ENCODE measurements around the gene UBIAD1.
"Not testable (repeated sequence)": the region's sequence is repeated elsewhere in the genome, so short reads cannot be mapped to it uniquely, and the experiment has no call there.

The UBIAD1 gene

DNA sequence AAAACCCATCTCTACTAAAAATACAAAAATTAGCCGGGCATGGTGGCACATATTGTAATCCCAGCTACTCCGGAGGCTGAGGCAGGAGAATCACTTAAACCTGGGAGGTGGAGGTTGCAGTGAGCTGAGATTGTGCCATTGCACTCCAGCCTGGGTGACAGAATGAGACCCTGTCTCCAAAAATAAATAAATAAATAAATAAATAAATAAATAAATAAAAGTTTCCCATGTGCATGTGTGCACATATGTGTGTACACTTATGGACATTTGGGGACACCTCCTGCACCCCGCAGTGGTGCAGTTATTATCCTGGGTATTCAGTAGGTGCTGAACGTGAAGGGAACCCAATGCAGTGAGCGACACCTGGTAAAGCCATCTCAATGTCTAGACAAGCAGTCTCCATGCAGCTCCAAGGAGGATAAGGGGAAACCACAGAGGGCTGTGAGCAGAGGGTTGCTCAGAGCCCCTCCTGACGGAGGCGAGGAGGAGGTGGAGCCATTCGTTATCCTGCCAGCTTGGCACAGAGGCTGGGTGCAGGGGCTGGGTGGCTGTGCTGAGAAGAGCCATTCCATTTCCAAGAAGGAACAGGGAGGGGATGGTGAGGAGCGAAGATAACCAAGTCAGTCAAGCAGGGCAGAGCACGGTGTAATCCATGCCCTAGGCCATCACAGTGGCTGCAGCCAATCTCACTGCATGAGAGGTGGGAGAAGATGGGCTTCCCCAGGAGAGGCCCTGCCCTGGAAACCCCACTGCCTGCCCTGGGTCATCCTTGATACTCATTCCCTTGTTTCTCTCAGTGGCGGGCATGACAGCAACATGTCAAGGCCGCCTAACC lies 25.6 kb downstream of the UBIAD1 start:
- no peak for DNase-seq (ENCODE audit: low spot score)
- TF ChIP-seq, protein P1, sequence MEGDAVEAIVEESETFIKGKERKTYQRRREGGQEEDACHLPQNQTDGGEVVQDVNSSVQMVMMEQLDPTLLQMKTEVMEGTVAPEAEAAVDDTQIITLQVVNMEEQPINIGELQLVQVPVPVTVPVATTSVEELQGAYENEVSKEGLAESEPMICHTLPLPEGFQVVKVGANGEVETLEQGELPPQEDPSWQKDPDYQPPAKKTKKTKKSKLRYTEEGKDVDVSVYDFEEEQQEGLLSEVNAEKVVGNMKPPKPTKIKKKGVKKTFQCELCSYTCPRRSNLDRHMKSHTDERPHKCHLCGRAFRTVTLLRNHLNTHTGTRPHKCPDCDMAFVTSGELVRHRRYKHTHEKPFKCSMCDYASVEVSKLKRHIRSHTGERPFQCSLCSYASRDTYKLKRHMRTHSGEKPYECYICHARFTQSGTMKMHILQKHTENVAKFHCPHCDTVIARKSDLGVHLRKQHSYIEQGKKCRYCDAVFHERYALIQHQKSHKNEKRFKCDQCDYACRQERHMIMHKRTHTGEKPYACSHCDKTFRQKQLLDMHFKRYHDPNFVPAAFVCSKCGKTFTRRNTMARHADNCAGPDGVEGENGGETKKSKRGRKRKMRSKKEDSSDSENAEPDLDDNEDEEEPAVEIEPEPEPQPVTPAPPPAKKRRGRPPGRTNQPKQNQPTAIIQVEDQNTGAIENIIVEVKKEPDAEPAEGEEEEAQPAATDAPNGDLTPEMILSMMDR (IDR thresholded peaks at IDR 0.05; ENCODE audit: borderline replicate concordance, control extremely low read depth, extremely low read depth, insufficient read depth, missing control alignments) = no peak
- in situ Hi-C loops (cut with MboI; ENCODE audit: low sequenced_read_pairs, unreplicated experiment) = no loop called here

DNA sequence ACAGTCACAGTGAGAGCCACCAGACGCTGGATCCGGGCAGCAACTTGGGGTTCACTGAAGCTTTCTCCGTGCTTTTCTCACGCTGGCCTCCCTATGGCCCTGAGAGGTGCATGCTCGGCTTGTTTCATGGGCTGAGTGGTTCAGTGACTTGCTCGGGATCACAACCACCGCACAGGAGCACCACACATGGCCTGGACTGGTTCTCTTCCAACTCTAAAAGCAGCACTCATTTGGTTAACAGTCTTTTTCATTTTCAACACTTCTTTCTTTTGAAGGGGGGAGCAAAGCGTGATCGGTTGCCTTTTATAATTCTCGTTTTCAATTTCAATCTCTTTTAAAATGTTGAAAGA lies 26.2 kb downstream of the UBIAD1 start:
- in situ Hi-C loops (cut with MboI; ENCODE audit: low sequenced_read_pairs, unreplicated experiment) = no loop called here
- no peak for DNase-seq (ENCODE audit: low spot score)
- TF ChIP-seq, protein P1 (IDR thresholded peaks at IDR 0.05; ENCODE audit: borderline replicate concordance, control extremely low read depth, extremely low read depth, insufficient read depth, missing control alignments) = no peak

DNA sequence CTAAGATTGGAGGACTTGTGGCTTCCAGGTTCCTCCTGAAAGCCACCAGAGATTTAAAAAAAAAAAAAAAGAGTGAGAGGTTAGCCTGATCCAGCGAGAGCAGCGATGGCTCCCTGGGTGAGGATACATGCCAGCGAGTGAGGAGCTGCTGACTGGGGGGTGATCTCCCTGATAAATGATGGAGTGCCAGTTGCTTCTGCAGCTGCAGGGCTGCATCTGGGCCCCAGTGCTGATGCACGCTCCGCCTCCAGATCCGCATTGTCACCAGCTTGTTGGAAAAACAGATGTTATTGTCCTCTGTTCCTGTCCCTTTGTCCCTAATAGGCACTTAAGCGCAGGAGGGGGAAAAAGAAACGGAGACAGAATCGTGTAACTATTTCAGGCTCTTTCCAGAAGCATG lies 28.6 kb downstream of the UBIAD1 start:
- DNase-seq (ENCODE audit: low spot score) = no peak
- in situ Hi-C loops (cut with MboI; ENCODE audit: low sequenced_read_pairs, unreplicated experiment) = loop anchor here (25.0 kb wide), 1 partner anchor 336 kb away; no protein-coding TSS in a partner anchor
- TF ChIP-seq, protein P1 (IDR thresholded peaks at IDR 0.05; ENCODE audit: borderline replicate concordance, control extremely low read depth, extremely low read depth, insufficient read depth, missing control alignments) = no peak

DNA sequence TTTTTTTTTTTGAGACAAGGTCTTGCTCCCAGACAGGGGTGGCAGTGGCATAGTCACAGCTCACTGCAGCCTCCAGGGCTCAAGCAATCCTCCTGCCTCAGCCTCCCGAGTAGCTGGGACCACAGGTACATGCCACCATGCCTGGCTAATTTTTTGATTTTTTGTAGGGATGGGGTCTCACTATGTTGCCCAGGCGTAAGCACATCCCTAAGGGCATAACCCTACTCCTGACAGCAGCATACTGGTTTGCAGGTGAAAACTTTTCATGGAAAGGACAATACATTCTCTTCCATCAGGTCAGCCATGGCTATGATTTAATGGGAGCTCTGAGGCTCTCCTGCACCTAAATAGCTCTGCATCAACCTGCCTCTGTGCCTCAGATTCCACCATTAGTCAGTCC lies 29.4 kb downstream of the UBIAD1 start:
- in situ Hi-C loops (cut with MboI; ENCODE audit: low sequenced_read_pairs, unreplicated experiment) = loop anchor here (25.0 kb wide), 1 partner anchor 335 kb away; no protein-coding TSS in a partner anchor
- no peak for DNase-seq (ENCODE audit: low spot score)
- TF ChIP-seq, protein P1 (IDR thresholded peaks at IDR 0.05; ENCODE audit: borderline replicate concordance, control extremely low read depth, extremely low read depth, insufficient read depth, missing control alignments) = no peak

DNA sequence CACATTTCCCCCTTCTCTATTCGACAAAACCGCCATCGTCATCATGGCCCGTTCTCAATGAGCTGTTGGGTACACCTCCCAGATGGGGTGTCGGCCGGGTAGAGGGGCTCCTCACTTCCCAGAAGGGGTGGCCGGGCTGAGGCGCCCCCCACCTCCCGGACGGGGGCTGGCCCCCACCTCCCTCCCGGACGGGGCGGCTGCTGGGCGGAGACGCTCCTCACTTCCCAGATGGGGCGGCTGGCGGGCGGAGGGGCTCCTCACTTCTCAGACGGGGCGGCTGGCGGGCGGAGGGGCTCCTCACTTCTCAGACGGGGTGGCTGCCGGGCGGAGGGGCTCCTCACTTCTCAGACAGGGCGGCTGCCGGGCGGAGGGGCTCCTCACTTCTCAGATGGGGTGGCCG lies 32.5 kb downstream of the UBIAD1 start:
- in situ Hi-C loops (cut with MboI; ENCODE audit: low sequenced_read_pairs, unreplicated experiment) = loop anchor here (25.0 kb wide), 1 partner anchor 332 kb away; no protein-coding TSS in a partner anchor
- DNase-seq (ENCODE audit: low spot score) = not testable (repeated sequence)

DNA sequence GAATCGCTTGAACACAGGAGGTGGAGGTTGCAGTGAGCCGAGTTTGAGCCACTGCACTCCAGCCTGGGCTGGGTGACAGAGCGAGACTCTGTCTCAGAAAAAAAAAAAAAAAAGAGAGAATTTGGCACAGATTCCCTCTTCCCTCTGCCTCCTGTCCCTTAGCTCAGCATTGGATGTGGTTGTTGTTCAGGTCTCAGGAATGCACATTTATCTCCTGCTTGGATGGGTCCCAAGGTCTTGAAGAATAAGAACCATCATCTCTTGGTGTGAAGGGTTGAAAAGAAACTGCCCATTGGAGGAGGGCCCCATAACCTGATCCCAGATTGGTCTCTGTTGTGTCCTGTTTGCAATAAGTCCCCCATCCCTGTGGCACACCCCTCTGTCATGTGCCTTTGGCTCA lies 34.9 kb downstream of the UBIAD1 start:
- TF ChIP-seq, protein P1 (IDR thresholded peaks at IDR 0.05; ENCODE audit: borderline replicate concordance, control extremely low read depth, extremely low read depth, insufficient read depth, missing control alignments) = no peak
- in situ Hi-C loops (cut with MboI; ENCODE audit: low sequenced_read_pairs, unreplicated experiment) = loop anchor here (25.0 kb wide), 1 partner anchor 329 kb away; no protein-coding TSS in a partner anchor
- DNase-seq (ENCODE audit: low spot score) = no peak

DNA sequence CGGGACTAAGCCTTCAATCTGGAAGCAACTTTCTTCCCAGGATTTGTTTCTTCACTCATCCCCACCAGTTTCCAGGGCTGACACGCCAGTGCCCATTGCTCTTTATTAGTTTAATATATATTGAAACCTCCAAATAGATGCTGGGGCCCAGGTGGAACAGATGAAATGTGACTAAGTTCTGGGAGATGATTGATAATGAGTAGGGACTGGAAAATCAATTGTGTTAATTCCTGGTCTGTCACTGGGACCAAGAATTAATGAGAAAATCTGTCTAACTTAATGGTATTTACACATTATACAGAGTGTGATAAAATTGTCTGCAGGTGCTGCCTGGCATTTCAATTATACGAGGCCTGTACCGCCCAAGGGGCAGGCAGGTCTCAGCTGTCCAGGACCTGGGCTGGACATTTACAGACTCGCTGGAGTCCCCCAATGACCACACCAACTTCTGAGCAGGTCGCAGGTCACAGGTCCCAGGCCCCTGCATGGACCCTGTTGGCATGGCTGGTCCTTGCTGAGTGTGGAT lies 35.8 kb downstream of the UBIAD1 start:
- TF ChIP-seq, protein P1 (IDR thresholded peaks at IDR 0.05; ENCODE audit: borderline replicate concordance, control extremely low read depth, extremely low read depth, insufficient read depth, missing control alignments) = no peak
- no peak for DNase-seq (ENCODE audit: low spot score)
- in situ Hi-C loops (cut with MboI; ENCODE audit: low sequenced_read_pairs, unreplicated experiment) = loop anchor here (25.0 kb wide), 1 partner anchor 329 kb away; no protein-coding TSS in a partner anchor
